Neural cell (in vitro differentiated cells): ENCODE results near the gene DNMBP. TPM values are rescaled to one million over a fixed set of nuclear protein-coding genes. Genes with fewer than 3 reads are reported as not detected.

ENCODE experiments used
- H2AFZ ChIP-seq: fragments of 200-600, 300-800 bp; sonication (generic), shearing (Covaris generic); 2 replicates; pipeline ENCODE4 v1.6.0; 2014; ENCODE audit warnings: low read depth, mild to moderate bottlenecking, antibody characterized with exemption, low read length, moderate library complexity
- H3F3A ChIP-seq: fragments of 200-600 bp; shearing (Covaris generic); 2 replicates; pipeline ENCODE4 v1.6.1; 2016; ENCODE audit warnings: mild to moderate bottlenecking, moderate library complexity, mixed read lengths, antibody characterized with exemption, low read length; ENCODE audit not compliant: insufficient read depth, poor library complexity, severe bottlenecking
- H3K27ac ChIP-seq: fragments of 200-600, 300-800 bp; sonication (generic), shearing (Covaris generic); 2 replicates; pipeline ENCODE4 v1.5.1; 2014; ENCODE audit warnings: mild to moderate bottlenecking, low read length, moderate library complexity
- H3K27me3 ChIP-seq: fragments of 300-800, 200-600 bp; sonication (generic), shearing (Covaris generic); 2 replicates; pipeline ENCODE4 v1.6.0; 2014; ENCODE audit warnings: mild to moderate bottlenecking, low read depth, low read length, moderate library complexity; ENCODE audit not compliant: insufficient read depth
- H3K36me3 ChIP-seq: fragments of 300-800, 200-600 bp; sonication (generic), shearing (Covaris generic); 2 replicates; pipeline ENCODE4 v1.5.1; 2014; ENCODE audit warnings: mild to moderate bottlenecking, antibody characterized with exemption, low read length, moderate library complexity; ENCODE audit not compliant: insufficient read depth
- H3K4me2 ChIP-seq: fragments of 300-800, 200-600 bp; sonication (generic), shearing (Covaris generic); 2 replicates; pipeline ENCODE4 v1.6.0; 2014; ENCODE audit warnings: mild to moderate bottlenecking, low read length
- H3K4me3 ChIP-seq: fragments of 300-800, 200-600 bp; sonication (generic), shearing (Covaris generic); 2 replicates; pipeline ENCODE4 v1.5.1; 2014; ENCODE audit warnings: mild to moderate bottlenecking, low read length, moderate library complexity
- H3K79me2 ChIP-seq: fragments of 200-600 bp; shearing (Covaris generic); replicated peaks from 2 replicates; pipeline ENCODE4 v1.6.0; 2014; ENCODE audit warnings: mild to moderate bottlenecking, low read length, moderate library complexity; ENCODE audit not compliant: insufficient read depth
- H3K9ac ChIP-seq: fragments of 300-800, 200-600 bp; sonication (generic), shearing (Covaris generic); 2 replicates; pipeline ENCODE4 v1.6.1; 2016; ENCODE audit warnings: mild to moderate bottlenecking, low read length, mixed read lengths
- H3K9me2 ChIP-seq: fragments of 200-600 bp; shearing (Covaris generic); 2 replicates; pipeline ENCODE4 v1.6.1; 2016; ENCODE audit warnings: mild to moderate bottlenecking, low read length, mixed read lengths; ENCODE audit not compliant: insufficient read depth
- H3K9me3 ChIP-seq: fragments of 200-600, 300-800 bp; sonication (generic), shearing (Covaris generic); 2 replicates; pipeline ENCODE4 v1.6.1; 2016; ENCODE audit warnings: mild to moderate bottlenecking, mixed run types, low read length, moderate library complexity, mixed read lengths
- H4K20me1 ChIP-seq: fragments of 200-600 bp; shearing (Covaris generic); 2 replicates; pipeline ENCODE4 v1.6.1; 2016; ENCODE audit warnings: mild to moderate bottlenecking, mixed run types; ENCODE audit not compliant: insufficient read depth
- CTCF ChIP-seq: fragments of 450-650 bp; IDR thresholded peaks from 2 replicates; pipeline ENCODE4 v1.5.1; 2014; ENCODE audit warnings: antibody characterized with exemption, mild to moderate bottlenecking, moderate library complexity; ENCODE audit not compliant: poor library complexity, severe bottlenecking
- EP300 ChIP-seq: fragments of 450-650 bp; conservative IDR thresholded peaks from 2 replicates; pipeline ENCODE4 v1.6.1; 2014; ENCODE audit warnings: antibody characterized with exemption, mild to moderate bottlenecking, moderate library complexity; ENCODE audit not compliant: poor library complexity, severe bottlenecking
- EZH2 ChIP-seq: fragments of 200-600, 300-800 bp; shearing (Covaris generic), sonication (generic); IDR thresholded peaks from 2 replicates; pipeline ENCODE4 v1.6.1; 2014; ENCODE audit warnings: antibody characterized with exemption, low read length, borderline replicate concordance, mild to moderate bottlenecking; ENCODE audit not compliant: insufficient read depth, poor library complexity, severe bottlenecking
- MXI1 ChIP-seq: fragments of 450-650 bp; conservative IDR thresholded peaks from 2 replicates; pipeline ENCODE4 v1.6.1; 2014; ENCODE audit warnings: antibody characterized with exemption, mild to moderate bottlenecking; ENCODE audit not compliant: poor library complexity, severe bottlenecking
- POLR2AphosphoS5 ChIP-seq: IDR thresholded peaks from 2 replicates; pipeline ENCODE4 v1.6.1; 2012
- RAD21 ChIP-seq: fragments of 450-650 bp; conservative IDR thresholded peaks from 2 replicates; pipeline ENCODE4 v1.6.1; 2014; ENCODE audit warnings: antibody characterized with exemption, mild to moderate bottlenecking, moderate library complexity
- REST ChIP-seq: IDR thresholded peaks from 2 replicates; pipeline ENCODE4 v1.6.1; 2012; ENCODE audit warnings: borderline replicate concordance
- SMC3 ChIP-seq: fragments of 450-650 bp; conservative IDR thresholded peaks from 2 replicates; pipeline ENCODE4 v1.6.1; 2014; ENCODE audit warnings: antibody characterized with exemption, mild to moderate bottlenecking, moderate library complexity; ENCODE audit not compliant: poor library complexity
- TAF1 ChIP-seq: IDR thresholded peaks from 2 replicates; pipeline ENCODE4 v1.6.1; 2012; ENCODE audit warnings: low read depth
- polyA plus RNA-seq: library from polyadenylated mRNA; depleted of rRNA; stranded (reverse); fragments of >200 nt; gene quantifications from 2 replicates; pipeline ENCODE4 v1.2.3, GENCODE V29; 2014

DNMBP gene
- polyA plus RNA-seq, 1 donor from 2014 or later, result 2.3 TPM

GRCh38 chr10:100057948-100058347, 48.2 kb upstream of the DNMBP start:
- no peak for TF ChIP-seq EP300
- no peak for TF ChIP-seq RAD21
- TF ChIP-seq POLR2AphosphoS5, result no peak
- H3K27ac ChIP-seq, result no peak overlapping the region
- no peak overlapping the region for H3K9ac ChIP-seq
- no peaks in the 10 kb centered on the region for H3K27me3 ChIP-seq
- H3K36me3 ChIP-seq, result no peaks in the 10 kb centered on the region
- H3K9me2 ChIP-seq, result no peaks in the 10 kb centered on the region
- H3K4me3 ChIP-seq, result no peak overlapping the region
- no peaks in the 10 kb centered on the region for H3F3A ChIP-seq
- no peaks in the 10 kb centered on the region for H4K20me1 ChIP-seq
- H2AFZ ChIP-seq, result no peak overlapping the region
- H3K9me3 ChIP-seq, result peaks cover 5% of the 10 kb centered on the region
- no peaks in the 10 kb centered on the region for H3K79me2 ChIP-seq
- no peak overlapping the region for H3K4me2 ChIP-seq

GRCh38 chr10:100053686-100054460, 44.1 kb upstream of the DNMBP start:
- Histone ChIP-seq H3K79me2 (no peaks in the 10 kb centered on the region), H3K4me2 (no peak overlapping the region), H3K9me3 (peaks cover 4% of the 10 kb centered on the region), H3K4me3 (no peak overlapping the region), H2AFZ (no peak overlapping the region), H3K27me3 (no peaks in the 10 kb centered on the region), H4K20me1 (no peaks in the 10 kb centered on the region), H3K36me3 (no peaks in the 10 kb centered on the region), H3K9me2 (no peaks in the 10 kb centered on the region), H3F3A (no peaks in the 10 kb centered on the region), H3K27ac (no peak overlapping the region), H3K9ac (no peak overlapping the region)
- TF ChIP-seq EP300 (no peak), CTCF (no peak), RAD21 (no peak), TAF1 (no peak), POLR2AphosphoS5 (no peak), SMC3 (no peak), EZH2 (no peak), MXI1 (no peak), REST (no peak)
